ENCODE results near the gene ERF. TPM values are rescaled to one million over a fixed set of nuclear protein-coding genes. Genes with fewer than 3 reads are reported as not detected.

ERF gene
- polyA plus RNA-seq, 1 of the 3 experiments (the other 2 are of a cell fraction), result 89.6 TPM

GRCh38 chr19:42275517-42275916 lies 20.6 kb upstream of the ERF start:
- peaks cover 36 to 63% of the 10 kb centered on the region in 2 experiments; a peak in 3 of 4 replicates for H3K4me1 ChIP-seq (ENCODE audit: control insufficient read depth in 1 of 2, insufficient read depth in 2 of 2, low read depth in 1 of 2, low read length in 1 of 2)
- POLR2A ChIA-PET, result no interaction called here
- no peaks in the 10 kb centered on the region for H3K9me2 ChIP-seq
- peak overlapping the region in 1 of 2 experiments; percentile 96; a peak in 1 of 4 replicates for H3K27ac ChIP-seq (ENCODE audit: low read depth in 2 of 2, low read length in 1 of 2)
- peaks cover 89% of the 10 kb centered on the region for H3K79me2 ChIP-seq (ENCODE audit: insufficient read depth)
- WGBS (ENCODE audit: low lambda C conversion rate), result 90% methylated on average over 3 of the region's 3 CpGs
- H4K20me1 ChIP-seq (ENCODE audit: insufficient read depth), result no peaks in the 10 kb centered on the region
- CTCF ChIA-PET, result interaction anchor here (1.1 kb wide), 1 partner anchor 36 kb away, joined by 4 read pairs; no protein-coding TSS in a partner anchor
- H3K9ac ChIP-seq, result no peak overlapping the region
- no peak overlapping the region for H3K4me3 ChIP-seq (ENCODE audit: low read depth in 2 of 2, low read length in 1 of 2)
- H3K36me3 ChIP-seq (replicated peaks in 1 of 2; ENCODE audit: control insufficient read depth in 1 of 2, insufficient read depth in 2 of 2, low read length in 1 of 2), result peaks cover 13 to 39% of the 10 kb centered on the region in 2 experiments
- TF ChIP-seq RAD21 (IDR thresholded peaks at IDR 0.05; ENCODE audit: low read length) (no peak), REST (IDR thresholded peaks at IDR 0.05; ENCODE audit: low read depth, low read length) (no peak), YY1 (IDR thresholded peaks at IDR 0.05; ENCODE audit: low read depth) (no peak), NFIC (IDR thresholded peaks at IDR 0.05; ENCODE audit: borderline replicate concordance) (no peak), FOXM1 (IDR thresholded peaks at IDR 0.05; ENCODE audit: low read depth) (no peak), JUND (IDR thresholded peaks at IDR 0.05) (no peak), SIN3A (IDR thresholded peaks at IDR 0.05; ENCODE audit: borderline replicate concordance, low read depth, low read length) (no peak), RFX5 (IDR thresholded peaks at IDR 0.05; ENCODE audit: low read length) (no peak), TAF1 (IDR thresholded peaks at IDR 0.05; ENCODE audit: borderline replicate concordance, low read depth, low read length) (no peak), RXRA (IDR thresholded peaks at IDR 0.05; ENCODE audit: borderline replicate concordance, low read depth) (no peak), RCOR1 (IDR thresholded peaks at IDR 0.05; ENCODE audit: low read length) (no peak), FOXJ3 (CRISPR knock-in tag; IDR thresholded peaks at IDR 0.05) (no peak)
- peaks cover 31% of the 10 kb centered on the region for H3F3A ChIP-seq (replicated peaks; ENCODE audit: insufficient read depth)
- peak overlapping the region; percentile 55 for H3K4me2 ChIP-seq
- H3K27me3 ChIP-seq (ENCODE audit: insufficient read depth), result no peaks in the 10 kb centered on the region
- no peak overlapping the region for H2AFZ ChIP-seq (ENCODE audit: low read depth)
- DNase-seq, result no peak
- no peaks in the 10 kb centered on the region for H3K9me3 ChIP-seq

GRCh38 chr19:42275103-42275502 lies 20.2 kb upstream of the ERF start:
- peaks cover 93% of the 10 kb centered on the region for H3K79me2 ChIP-seq (ENCODE audit: insufficient read depth)
- CTCF ChIA-PET, result interaction anchor here (1.1 to 1.5 kb wide), 2 partner anchors 21 to 36 kb away, joined by 4 read pairs; no protein-coding TSS in a partner anchor
- 87% methylated on average over 7 of the region's 7 CpGs for WGBS (ENCODE audit: low lambda C conversion rate)

More at GRCh38 chr19:42275103-42275502, 20.2 kb upstream of the ERF start:
- Histone ChIP-seq H3K4me3 (ENCODE audit: low read depth in 2 of 2, low read length in 1 of 2) (no peak overlapping the region), H3K9me3 (no peaks in the 10 kb centered on the region), H2AFZ (ENCODE audit: low read depth) (no peak overlapping the region), H3K27ac (ENCODE audit: low read depth in 2 of 2, low read length in 1 of 2) (peak overlapping the region in 1 of 2 experiments; percentile 1; a peak in 1 of 4 replicates), H3F3A (replicated peaks; ENCODE audit: insufficient read depth) (peaks cover 32% of the 10 kb centered on the region), H3K4me2 (peak overlapping the region; percentile 55), H3K9ac (no peak overlapping the region), H3K27me3 (ENCODE audit: insufficient read depth) (no peaks in the 10 kb centered on the region), H3K36me3 (replicated peaks in 1 of 2; ENCODE audit: control insufficient read depth in 1 of 2, insufficient read depth in 2 of 2, low read length in 1 of 2) (peaks cover 13 to 39% of the 10 kb centered on the region in 2 experiments), H3K4me1 (ENCODE audit: control insufficient read depth in 1 of 2, insufficient read depth in 2 of 2, low read depth in 1 of 2, low read length in 1 of 2) (peaks cover 40 to 67% of the 10 kb centered on the region in 2 experiments; a peak in 3 of 4 replicates), H3K9me2 (no peaks in the 10 kb centered on the region), H4K20me1 (ENCODE audit: insufficient read depth) (no peaks in the 10 kb centered on the region)
- no peak for TF ChIP-seq TCF12 (IDR thresholded peaks at IDR 0.05)
- no peak for TF ChIP-seq SMC3 (IDR thresholded peaks at IDR 0.05; ENCODE audit: low read depth, low read length)
- TF ChIP-seq YY1 (IDR thresholded peaks at IDR 0.05; ENCODE audit: low read depth), result no peak
- TF ChIP-seq MXI1 (IDR thresholded peaks at IDR 0.05; ENCODE audit: low read depth, low read length), result no peak
- TF ChIP-seq IRF3 (IDR thresholded peaks at IDR 0.05; ENCODE audit: low read depth, low read length), result no peak
- TF ChIP-seq FOXM1 (IDR thresholded peaks at IDR 0.05; ENCODE audit: low read depth), result no peak
- TF ChIP-seq USF2 (IDR thresholded peaks at IDR 0.05; ENCODE audit: borderline replicate concordance, low read depth, low read length), result no peak
- no peak for TF ChIP-seq EP300 (IDR thresholded peaks at IDR 0.05; ENCODE audit: borderline replicate concordance in 1 of 2, low read depth in 1 of 2, low read length in 1 of 2)
- no peak for TF ChIP-seq CHD2 (IDR thresholded peaks at IDR 0.05; ENCODE audit: low read length, partially characterized antibody)
- TF ChIP-seq CTCF (IDR thresholded peaks at IDR 0.05), result no peak
- no peak for TF ChIP-seq RFX5 (IDR thresholded peaks at IDR 0.05; ENCODE audit: low read length)
- POLR2A ChIA-PET, result no interaction called here
- DNase-seq, result no peak

Measured in SK-N-SH (cell line).